Measurements from ENCODE around the gene S1PR2.
"Not testable (repeated sequence)": the region's sequence is repeated elsewhere in the genome, so short reads cannot be mapped to it uniquely, and the experiment has no call there.

The S1PR2 gene

DNA sequence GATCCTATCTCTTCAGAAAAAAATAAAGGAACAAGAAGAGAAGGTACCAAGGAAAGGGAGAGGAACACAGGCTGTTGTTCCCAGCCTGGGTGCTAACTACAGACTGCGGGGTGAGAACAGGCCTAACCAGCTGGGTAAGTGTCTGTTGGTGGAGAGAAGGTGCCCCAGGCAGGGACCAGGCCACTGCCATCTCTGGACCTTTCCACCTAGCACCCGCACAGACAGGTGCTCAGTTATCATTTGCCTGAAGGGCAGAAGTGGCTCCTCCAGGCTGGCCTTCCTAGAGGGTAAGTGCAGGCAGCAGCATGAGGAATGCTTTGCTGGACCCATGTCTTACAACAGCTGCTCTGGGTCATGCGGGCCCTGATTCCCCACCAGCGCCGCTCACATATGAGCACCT, 46.5 kb downstream of the S1PR2 start:
- no peak for DNase-seq

DNA sequence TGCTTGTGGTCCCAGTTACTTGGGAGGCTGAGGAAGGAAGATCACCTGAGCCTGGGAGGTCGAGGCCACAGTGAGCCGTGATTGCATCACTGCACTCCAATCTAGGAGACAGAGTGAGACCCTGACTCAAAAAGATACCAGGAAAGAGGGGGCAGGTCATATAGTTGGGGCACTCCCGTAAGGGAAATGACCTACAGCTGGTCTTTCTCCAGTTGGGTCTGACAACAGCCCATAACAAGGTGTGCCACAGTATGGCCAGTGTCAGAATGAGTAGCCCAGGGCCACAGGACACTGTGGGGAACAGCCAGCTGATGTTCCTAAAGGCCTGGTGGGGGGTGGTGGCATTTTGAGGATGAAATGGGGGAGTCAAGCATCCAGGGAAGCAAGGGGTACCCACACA, 47.2 kb downstream of the S1PR2 start:
- no peak for DNase-seq

DNA sequence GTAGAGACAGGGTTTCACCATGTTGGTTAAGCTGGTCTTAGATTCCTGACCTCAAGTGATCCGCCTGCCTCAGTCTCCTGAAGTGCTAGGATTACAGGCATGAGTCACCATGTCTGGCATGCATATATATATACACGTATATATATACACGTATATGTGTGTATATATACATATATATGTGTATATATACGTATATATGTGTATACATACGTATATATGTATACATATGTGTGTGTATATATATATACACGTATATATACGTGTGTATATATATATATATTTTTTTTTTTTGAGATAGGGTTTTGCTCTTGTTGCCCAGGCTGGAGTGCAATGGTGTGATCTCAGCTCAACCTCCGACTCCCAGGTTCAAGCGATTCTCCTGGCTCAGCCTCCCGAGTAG, 48.3 kb downstream of the S1PR2 start:
- DNase-seq, result no peak

DNA sequence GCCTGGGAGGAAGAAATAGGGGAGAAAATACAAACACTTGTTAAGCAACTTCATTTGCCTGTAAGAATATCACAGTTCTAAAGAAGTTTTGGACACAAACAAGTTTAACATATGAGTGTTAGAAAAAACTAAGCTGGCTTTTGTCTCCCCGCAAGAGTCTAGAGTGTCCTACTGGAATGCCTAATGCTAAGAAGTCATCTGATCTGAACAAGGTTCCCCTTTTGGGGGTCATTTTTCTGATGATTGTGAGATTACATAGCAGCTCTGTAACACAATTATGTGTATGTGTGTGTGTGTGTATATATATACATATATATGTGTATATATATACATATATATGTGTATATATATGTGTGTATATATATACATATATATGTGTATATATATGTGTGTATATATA, 49.1 kb downstream of the S1PR2 start:
- no peak for DNase-seq

DNA sequence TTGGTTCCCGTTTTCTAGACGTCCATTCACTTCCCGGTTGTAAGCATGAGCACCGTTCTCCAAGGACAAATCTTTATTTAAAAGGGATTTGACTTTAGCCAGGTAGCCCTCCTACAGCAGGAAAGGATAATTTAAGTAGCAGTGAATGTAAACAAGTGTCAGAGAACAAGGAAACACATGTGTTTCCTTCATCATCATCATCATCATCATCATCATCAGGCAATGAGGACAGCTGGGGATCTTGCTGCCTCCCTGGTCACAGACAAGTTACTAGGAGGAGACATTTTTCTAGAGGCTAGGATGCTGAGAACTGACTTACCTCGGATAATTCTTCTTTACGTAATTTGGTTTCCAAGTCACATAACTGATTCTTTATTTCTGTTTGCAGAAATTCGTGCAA, 50.7 kb downstream of the S1PR2 start:
- DNase-seq, result no peak

DNA sequence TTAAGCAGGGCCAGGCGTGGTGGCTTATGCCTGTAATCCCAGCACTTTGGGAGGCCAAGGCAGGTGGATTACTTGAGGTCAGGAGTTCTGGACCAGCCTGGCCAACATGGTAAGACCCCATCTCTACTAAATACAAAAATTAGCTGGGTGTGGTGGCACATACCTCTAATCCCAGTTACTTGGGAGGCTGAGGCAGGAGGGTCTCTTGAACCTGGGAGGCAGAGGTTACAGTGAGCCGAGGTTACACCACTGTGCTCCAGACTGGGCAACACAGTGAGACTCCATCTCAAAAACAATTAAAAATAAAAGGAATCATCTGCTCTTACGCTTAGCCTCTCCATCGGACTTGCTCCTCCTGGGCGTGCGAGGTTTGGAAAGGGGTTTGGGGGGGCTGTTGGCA, 51.1 kb downstream of the S1PR2 start:
- not testable (repeated sequence) for DNase-seq

DNA sequence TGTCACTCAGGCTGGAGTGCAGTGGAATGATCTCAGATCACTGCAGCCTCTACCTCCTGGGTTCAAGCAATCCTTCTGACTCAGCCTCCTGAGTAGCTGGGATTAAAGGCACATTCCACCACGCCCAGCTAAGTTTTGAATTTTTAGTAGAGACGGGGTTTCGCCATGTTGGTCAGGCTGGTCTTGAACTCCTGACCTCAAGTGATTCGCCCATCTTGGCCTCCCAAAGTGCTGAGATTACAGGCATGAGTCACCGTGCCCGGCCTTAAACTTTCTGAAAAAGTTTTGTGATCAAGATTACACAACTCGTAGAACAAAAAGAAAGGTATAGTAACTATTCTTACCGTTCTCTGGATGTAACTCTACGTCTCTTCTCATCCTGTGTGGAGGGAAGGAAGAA, 57.6 kb downstream of the S1PR2 start:
- DNase-seq, result no peak
